Measurements from ENCODE around the gene ATP8A2.

The ATP8A2 gene

DNA sequence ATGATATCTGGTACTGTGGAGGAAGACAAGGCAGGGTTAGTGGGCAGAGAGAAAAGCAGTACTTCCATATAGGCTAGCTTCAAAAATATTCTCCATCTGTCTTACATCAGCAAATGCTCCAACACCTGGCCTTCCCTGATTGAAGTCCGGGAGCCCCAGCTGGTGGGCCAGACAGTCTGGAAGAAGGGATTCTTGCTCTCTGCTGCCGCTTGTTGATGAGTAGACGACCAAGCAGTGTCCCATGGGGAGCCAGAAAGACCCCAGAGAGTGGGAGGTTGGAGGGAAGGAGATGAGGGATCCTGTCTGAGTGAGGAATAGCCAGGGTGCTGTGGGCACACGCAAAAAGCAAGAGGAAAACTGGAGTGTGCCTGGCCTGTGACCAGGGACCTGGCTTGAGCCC is 95.1 kb downstream of the ATP8A2 start:
- Histone ChIP-seq H3K36me3 (ENCODE audit: control insufficient read depth in 1 of 2, insufficient read depth in 2 of 2, low read length in 2 of 2) (no peaks in the 10 kb centered on the region), H3K4me1 (ENCODE audit: control insufficient read depth in 1 of 2, insufficient read depth in 2 of 2, low read length in 2 of 2) (no peaks in the 10 kb centered on the region), H3K4me3 (ENCODE audit: low read depth in 1 of 2, low read length in 2 of 2) (no peak overlapping the region), H3K9me3 (ENCODE audit: control insufficient read depth in 1 of 2, low read length in 2 of 2) (no peaks in the 10 kb centered on the region), H3K27me3 (ENCODE audit: low read depth, low read length) (peaks cover 6% of the 10 kb centered on the region), H3K27ac (ENCODE audit: low read length) (no peak overlapping the region)

DNA sequence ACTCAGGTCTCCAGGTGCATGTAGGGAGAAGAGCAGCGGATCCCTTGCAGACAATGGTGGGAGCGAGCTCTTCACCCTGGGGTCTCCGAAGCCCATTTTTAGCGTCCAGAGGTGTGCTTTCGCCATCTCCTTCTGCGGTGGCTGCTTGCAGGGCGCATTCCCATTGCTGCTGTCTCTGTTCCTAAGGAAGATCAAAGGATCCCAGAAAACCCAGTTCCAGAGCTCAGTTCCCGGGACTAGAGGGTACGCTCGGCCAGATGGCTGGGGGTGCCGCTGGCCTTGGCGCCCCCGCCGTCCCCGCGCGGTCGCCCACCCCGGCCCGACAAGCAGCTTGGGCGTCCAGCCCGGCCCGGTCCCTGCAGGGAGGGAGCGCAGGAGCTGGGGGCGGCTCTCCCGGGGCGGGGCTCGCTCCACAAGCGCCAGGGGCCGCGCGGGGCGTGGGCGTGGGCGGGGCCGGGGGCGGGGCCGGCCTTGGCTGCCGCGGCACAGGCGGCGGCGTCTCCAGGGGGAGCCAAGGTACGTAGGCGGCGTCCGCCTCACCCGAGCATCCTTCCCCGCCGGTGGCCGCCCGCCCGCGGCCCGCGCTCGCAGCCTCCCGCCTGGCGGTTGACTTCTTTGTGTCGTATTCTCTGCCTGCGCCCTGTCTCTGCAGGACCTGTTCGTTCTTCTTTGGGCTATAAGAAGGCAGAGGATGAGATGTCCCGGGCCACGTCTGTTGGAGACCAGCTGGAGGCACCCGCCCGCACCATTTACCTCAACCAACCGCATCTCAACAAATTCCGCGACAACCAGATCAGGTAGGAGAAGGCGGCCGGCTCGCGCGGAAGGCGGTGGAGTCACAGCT is 96.8 kb downstream of the ATP8A2 start:
- peak overlapping the region in 1 of 2 donors; percentile 32 for H3K4me3 ChIP-seq (ENCODE audit: low read depth in 1 of 2, low read length in 2 of 2)
- no peaks in the 10 kb centered on the region for H3K4me1 ChIP-seq (ENCODE audit: control insufficient read depth in 1 of 2, insufficient read depth in 2 of 2, low read length in 2 of 2)
- no peaks in the 10 kb centered on the region for H3K9me3 ChIP-seq (ENCODE audit: control insufficient read depth in 1 of 2, low read length in 2 of 2)
- no peak overlapping the region for H3K27ac ChIP-seq (ENCODE audit: low read length)
- H3K36me3 ChIP-seq (ENCODE audit: control insufficient read depth in 1 of 2, insufficient read depth in 2 of 2, low read length in 2 of 2): no peaks in the 10 kb centered on the region
- H3K27me3 ChIP-seq (ENCODE audit: low read depth, low read length): peaks cover 6% of the 10 kb centered on the region

DNA sequence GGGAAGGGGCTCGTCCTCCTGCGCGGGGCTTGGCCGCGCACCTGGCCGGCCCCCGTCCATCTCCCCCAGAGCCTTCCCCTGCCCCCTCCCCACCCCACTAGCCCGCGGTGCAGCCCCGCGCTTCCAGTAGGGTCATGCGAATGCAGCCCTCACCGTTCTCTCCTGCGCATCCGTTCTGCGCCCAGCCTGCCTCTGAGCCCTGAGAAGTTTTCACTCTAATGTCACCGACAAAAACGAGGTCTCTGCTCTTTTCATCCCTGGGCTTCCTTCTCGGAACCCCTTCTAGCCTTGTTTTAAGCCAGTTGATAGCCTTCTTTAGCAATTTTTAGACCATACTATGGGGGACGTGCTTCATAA is 97.4 kb downstream of the ATP8A2 start:
- H3K27me3 ChIP-seq (ENCODE audit: low read depth, low read length): peaks cover 6% of the 10 kb centered on the region
- no peaks in the 10 kb centered on the region for H3K9me3 ChIP-seq (ENCODE audit: control insufficient read depth in 1 of 2, low read length in 2 of 2)
- H3K4me3 ChIP-seq (ENCODE audit: low read depth in 1 of 2, low read length in 2 of 2): no peak overlapping the region

DNA sequence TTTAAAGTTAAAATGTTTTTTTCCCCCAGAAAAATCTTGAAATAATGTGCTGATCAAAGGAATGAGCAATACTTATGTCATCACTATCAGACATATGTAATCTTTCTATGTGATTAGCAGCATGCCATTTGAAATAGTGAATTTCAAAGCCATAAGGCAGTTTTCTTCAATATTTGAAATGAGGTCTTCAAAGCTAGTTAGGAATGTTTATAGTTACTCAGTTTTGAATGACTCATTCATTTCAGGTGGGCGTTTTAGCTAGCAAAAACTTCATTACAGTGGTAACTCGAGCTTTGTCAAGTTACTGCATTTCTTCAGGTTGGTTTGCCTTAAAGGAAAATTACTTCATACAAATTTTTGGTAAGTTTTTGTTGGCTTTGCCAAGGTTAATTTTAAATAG is 102.1 kb downstream of the ATP8A2 start:
- no peak overlapping the region for H3K4me3 ChIP-seq (ENCODE audit: low read depth in 1 of 2, low read length in 2 of 2)
- H3K9me3 ChIP-seq (ENCODE audit: control insufficient read depth in 1 of 2, low read length in 2 of 2): no peaks in the 10 kb centered on the region
- H3K36me3 ChIP-seq (ENCODE audit: control insufficient read depth in 1 of 2, insufficient read depth in 2 of 2, low read length in 2 of 2): no peaks in the 10 kb centered on the region
- H3K27ac ChIP-seq (ENCODE audit: low read length): no peak overlapping the region
- H3K27me3 ChIP-seq (ENCODE audit: low read depth, low read length): no peaks in the 10 kb centered on the region
- H3K4me1 ChIP-seq (ENCODE audit: control insufficient read depth in 1 of 2, insufficient read depth in 2 of 2, low read length in 2 of 2): no peaks in the 10 kb centered on the region

More for the DNA sequence above, 97.4 kb downstream of the ATP8A2 start:
- no peak overlapping the region for H3K27ac ChIP-seq (ENCODE audit: low read length)
- no peaks in the 10 kb centered on the region for H3K36me3 ChIP-seq (ENCODE audit: control insufficient read depth in 1 of 2, insufficient read depth in 2 of 2, low read length in 2 of 2)
- H3K4me1 ChIP-seq (ENCODE audit: control insufficient read depth in 1 of 2, insufficient read depth in 2 of 2, low read length in 2 of 2): no peaks in the 10 kb centered on the region

- Histone ChIP-seq H3K9me3 (ENCODE audit: control insufficient read depth in 1 of 2, low read length in 2 of 2) (peaks cover 0 to 9% of the 10 kb centered on the region in 2 donors), H3K4me3 (ENCODE audit: low read depth in 1 of 2, low read length in 2 of 2) (no peak overlapping the region), H3K27me3 (ENCODE audit: low read depth, low read length) (no peaks in the 10 kb centered on the region), H3K27ac (ENCODE audit: low read length) (no peak overlapping the region), H3K4me1 (ENCODE audit: control insufficient read depth in 1 of 2, insufficient read depth in 2 of 2, low read length in 2 of 2) (no peaks in the 10 kb centered on the region), H3K36me3 (ENCODE audit: control insufficient read depth in 1 of 2, insufficient read depth in 2 of 2, low read length in 2 of 2) (no peaks in the 10 kb centered on the region)
These were observed 106.4 kb downstream of the ATP8A2 start for GRCh38 chr13:25478186-25478585.

DNA sequence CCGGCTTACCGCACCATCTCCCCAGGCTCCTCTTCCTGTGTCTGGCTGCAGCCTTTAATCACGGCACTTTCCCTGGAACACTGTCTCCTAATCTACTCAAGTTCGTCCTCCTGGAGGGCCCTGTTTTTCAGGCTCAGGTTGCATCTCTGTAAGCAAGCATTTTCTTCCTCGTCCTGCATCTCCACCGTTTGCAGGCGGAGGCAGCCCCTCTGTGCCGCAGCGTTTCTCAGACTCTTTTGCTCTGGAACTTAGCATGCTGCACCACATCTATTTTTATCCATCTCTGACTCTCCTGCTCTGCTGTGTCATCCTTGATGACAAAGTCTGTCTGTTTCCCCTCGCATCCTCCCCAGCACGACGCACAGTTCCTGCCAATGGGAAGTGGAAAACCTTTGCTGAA is 117.5 kb downstream of the ATP8A2 start:
- Histone ChIP-seq H3K4me3 (ENCODE audit: low read depth in 1 of 2, low read length in 2 of 2) (no peak overlapping the region), H3K9me3 (ENCODE audit: control insufficient read depth in 1 of 2, low read length in 2 of 2) (peaks cover 4% of the 10 kb centered on the region in 2 donors), H3K4me1 (ENCODE audit: control insufficient read depth in 1 of 2, insufficient read depth in 2 of 2, low read length in 2 of 2) (no peaks in the 10 kb centered on the region), H3K27me3 (ENCODE audit: low read depth, low read length) (no peaks in the 10 kb centered on the region), H3K27ac (ENCODE audit: low read length) (no peak overlapping the region), H3K36me3 (ENCODE audit: control insufficient read depth in 1 of 2, insufficient read depth in 2 of 2, low read length in 2 of 2) (no peaks in the 10 kb centered on the region)

DNA sequence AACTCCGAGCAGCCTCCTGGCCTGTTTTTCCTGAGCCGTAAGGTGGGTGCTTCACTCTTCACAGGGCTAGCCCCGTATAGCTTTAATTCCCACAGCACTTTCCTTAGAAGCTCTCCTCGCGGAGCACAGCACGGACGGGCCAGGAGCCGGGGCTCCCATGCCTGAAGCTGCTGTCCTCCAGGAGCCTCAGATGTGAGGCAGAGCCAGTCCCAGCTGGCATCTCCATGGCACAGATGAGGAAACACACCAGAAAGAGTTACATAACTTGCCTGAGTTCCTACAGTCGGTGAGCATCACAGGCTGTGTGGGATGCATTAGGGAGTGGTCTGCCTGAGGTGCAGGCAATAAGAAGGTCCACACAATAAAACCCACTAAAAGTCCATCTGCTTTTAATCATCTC is 118.5 kb downstream of the ATP8A2 start:
- Histone ChIP-seq H3K4me1 (ENCODE audit: control insufficient read depth in 1 of 2, insufficient read depth in 2 of 2, low read length in 2 of 2) (no peaks in the 10 kb centered on the region), H3K27ac (ENCODE audit: low read length) (no peak overlapping the region), H3K4me3 (ENCODE audit: low read depth in 1 of 2, low read length in 2 of 2) (no peak overlapping the region), H3K36me3 (ENCODE audit: control insufficient read depth in 1 of 2, insufficient read depth in 2 of 2, low read length in 2 of 2) (no peaks in the 10 kb centered on the region), H3K9me3 (ENCODE audit: control insufficient read depth in 1 of 2, low read length in 2 of 2) (peaks cover 4% of the 10 kb centered on the region in 2 donors), H3K27me3 (ENCODE audit: low read depth, low read length) (no peaks in the 10 kb centered on the region)

- no peaks in the 10 kb centered on the region for H3K36me3 ChIP-seq (ENCODE audit: control insufficient read depth in 1 of 2, insufficient read depth in 2 of 2, low read length in 2 of 2)
- H3K4me3 ChIP-seq (ENCODE audit: low read depth in 1 of 2, low read length in 2 of 2): no peak overlapping the region
- H3K4me1 ChIP-seq (ENCODE audit: control insufficient read depth in 1 of 2, insufficient read depth in 2 of 2, low read length in 2 of 2): no peaks in the 10 kb centered on the region
- no peaks in the 10 kb centered on the region for H3K27me3 ChIP-seq (ENCODE audit: low read depth, low read length)
- H3K9me3 ChIP-seq (ENCODE audit: control insufficient read depth in 1 of 2, low read length in 2 of 2): peaks cover 4% of the 10 kb centered on the region in 2 donors
- H3K27ac ChIP-seq (ENCODE audit: low read length): no peak overlapping the region
These were observed 122.3 kb downstream of the ATP8A2 start for GRCh38 chr13:25493931-25494640.

- no peaks in the 10 kb centered on the region for H3K4me1 ChIP-seq (ENCODE audit: control insufficient read depth in 1 of 2, insufficient read depth in 2 of 2, low read length in 2 of 2)
- H3K9me3 ChIP-seq (ENCODE audit: control insufficient read depth in 1 of 2, low read length in 2 of 2): peaks cover 4% of the 10 kb centered on the region in 2 donors
- no peak overlapping the region for H3K27ac ChIP-seq (ENCODE audit: low read length)
- H3K36me3 ChIP-seq (ENCODE audit: control insufficient read depth in 1 of 2, insufficient read depth in 2 of 2, low read length in 2 of 2): no peaks in the 10 kb centered on the region
- H3K4me3 ChIP-seq (ENCODE audit: low read depth in 1 of 2, low read length in 2 of 2): no peak overlapping the region
- no peaks in the 10 kb centered on the region for H3K27me3 ChIP-seq (ENCODE audit: low read depth, low read length)
These were observed 123.1 kb downstream of the ATP8A2 start for GRCh38 chr13:25494698-25495411.

DNA sequence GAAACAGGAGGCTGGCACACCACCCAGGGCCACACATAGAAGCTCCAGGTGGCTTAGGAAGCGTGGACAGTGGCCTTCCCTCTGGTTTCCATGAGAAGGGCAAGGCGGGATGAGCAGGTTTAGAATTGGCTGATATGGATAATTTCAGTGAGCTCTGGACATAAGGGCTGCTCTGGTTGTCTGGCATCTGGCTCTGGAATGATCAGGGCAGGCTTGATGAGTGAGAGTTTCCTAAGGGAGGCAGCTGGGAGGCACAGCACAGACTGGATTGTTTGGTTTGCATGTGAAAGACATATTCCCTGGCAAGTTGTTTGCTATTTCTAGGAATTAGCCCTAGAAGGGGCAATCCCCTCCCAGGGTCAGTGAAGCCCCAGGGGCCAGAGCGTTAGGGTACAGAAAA is 129.5 kb downstream of the ATP8A2 start:
- no peak overlapping the region for H3K4me3 ChIP-seq (ENCODE audit: low read depth in 1 of 2, low read length in 2 of 2)
- H3K27me3 ChIP-seq (ENCODE audit: low read depth, low read length): no peaks in the 10 kb centered on the region
- no peaks in the 10 kb centered on the region for H3K4me1 ChIP-seq (ENCODE audit: control insufficient read depth in 1 of 2, insufficient read depth in 2 of 2, low read length in 2 of 2)
- H3K9me3 ChIP-seq (ENCODE audit: control insufficient read depth in 1 of 2, low read length in 2 of 2): no peaks in the 10 kb centered on the region
- no peak overlapping the region for H3K27ac ChIP-seq (ENCODE audit: low read length)
- H3K36me3 ChIP-seq (ENCODE audit: control insufficient read depth in 1 of 2, insufficient read depth in 2 of 2, low read length in 2 of 2): no peaks in the 10 kb centered on the region

DNA sequence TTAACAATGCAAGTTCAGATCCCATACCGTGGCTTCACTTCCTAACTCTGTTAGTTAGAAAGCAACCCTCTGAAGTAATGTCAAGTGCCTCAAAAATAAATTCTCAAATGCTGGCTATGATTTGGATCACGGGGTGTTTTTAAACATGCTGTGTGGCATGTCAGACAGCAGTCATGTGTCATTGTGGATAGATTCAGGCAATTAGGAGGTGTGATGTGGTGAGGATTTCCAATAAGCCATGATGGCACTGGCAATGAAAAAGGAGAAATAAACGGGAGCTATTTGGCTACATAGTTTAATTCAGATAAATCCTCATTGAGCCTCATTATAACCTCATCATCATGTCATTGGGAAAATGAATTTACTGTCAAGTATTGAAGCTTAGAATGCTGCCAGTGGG is 130.3 kb downstream of the ATP8A2 start:
- no peaks in the 10 kb centered on the region for H3K4me1 ChIP-seq (ENCODE audit: control insufficient read depth in 1 of 2, insufficient read depth in 2 of 2, low read length in 2 of 2)
- no peaks in the 10 kb centered on the region for H3K9me3 ChIP-seq (ENCODE audit: control insufficient read depth in 1 of 2, low read length in 2 of 2)
- H3K27ac ChIP-seq (ENCODE audit: low read length): no peak overlapping the region
- no peak overlapping the region for H3K4me3 ChIP-seq (ENCODE audit: low read depth in 1 of 2, low read length in 2 of 2)
- H3K36me3 ChIP-seq (ENCODE audit: control insufficient read depth in 1 of 2, insufficient read depth in 2 of 2, low read length in 2 of 2): no peaks in the 10 kb centered on the region
- no peaks in the 10 kb centered on the region for H3K27me3 ChIP-seq (ENCODE audit: low read depth, low read length)

Data from muscle layer of duodenum (tissue), 2 donors.